ENCODE results near the gene JAZF1.

DNA sequence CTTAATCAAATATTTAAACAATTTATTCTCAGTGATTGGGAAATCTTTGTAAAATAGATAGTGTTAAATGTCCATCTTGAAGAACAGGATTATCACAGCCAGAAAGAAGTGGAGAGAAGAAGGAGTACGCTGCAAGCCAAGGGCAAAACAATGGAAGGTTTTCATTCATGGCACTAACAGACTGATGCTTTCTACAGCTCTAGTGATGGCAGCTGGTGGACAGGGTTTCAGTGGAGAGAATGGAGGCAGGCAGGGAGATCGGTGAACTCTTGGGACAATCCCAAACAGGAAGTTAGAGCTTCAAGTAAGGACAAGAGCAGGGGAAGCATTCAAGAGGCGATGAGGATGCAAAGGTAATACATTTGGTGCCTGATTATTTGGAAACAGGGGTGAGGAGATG lies 207.0 kb downstream of the JAZF1 start:
- TF ChIP-seq, protein P1, sequence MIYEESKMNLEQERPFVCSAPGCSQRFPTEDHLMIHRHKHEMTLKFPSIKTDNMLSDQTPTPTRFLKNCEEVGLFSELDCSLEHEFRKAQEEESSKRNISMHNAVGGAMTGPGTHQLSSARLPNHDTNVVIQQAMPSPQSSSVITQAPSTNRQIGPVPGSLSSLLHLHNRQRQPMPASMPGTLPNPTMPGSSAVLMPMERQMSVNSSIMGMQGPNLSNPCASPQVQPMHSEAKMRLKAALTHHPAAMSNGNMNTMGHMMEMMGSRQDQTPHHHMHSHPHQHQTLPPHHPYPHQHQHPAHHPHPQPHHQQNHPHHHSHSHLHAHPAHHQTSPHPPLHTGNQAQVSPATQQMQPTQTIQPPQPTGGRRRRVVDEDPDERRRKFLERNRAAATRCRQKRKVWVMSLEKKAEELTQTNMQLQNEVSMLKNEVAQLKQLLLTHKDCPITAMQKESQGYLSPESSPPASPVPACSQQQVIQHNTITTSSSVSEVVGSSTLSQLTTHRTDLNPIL (CRISPR knock-in tag; IDR thresholded peaks at IDR 0.05; ENCODE audit: low read depth), result no peak
- TF ChIP-seq ZNF8 (CRISPR knock-in tag; IDR thresholded peaks at IDR 0.05) (no peak), SNAI2 (CRISPR knock-in tag; IDR thresholded peaks at IDR 0.05) (no peak), RARB (CRISPR knock-in tag; IDR thresholded peaks at IDR 0.05) (no peak)
